Fibroblast of lung (primary cell): ENCODE data around the gene OTOG.

ENCODE experiments used
- EZH2 ChIP-seq: IDR thresholded peaks from 2 replicates; pipeline ENCODE4 v1.5.1; 2012; ENCODE audit warnings: low read length, control low read depth, mild to moderate bottlenecking; ENCODE audit errors: missing control alignments
- TF ChIP-seq, protein P1 (sequence below), 2 donors: IDR thresholded peaks in 1 of 2; conservative IDR thresholded peaks in 1 of 2; 1 replicate in 1 of 2; 2 replicates in 1 of 2; pipeline ENCODE4 v1.5.1; 2011 to 2012; ENCODE audit warnings: low read length in 2 of 2, control low read depth in 1 of 2, inconsistent platforms in 1 of 2, low read depth in 1 of 2, mild to moderate bottlenecking in 1 of 2

DNA sequence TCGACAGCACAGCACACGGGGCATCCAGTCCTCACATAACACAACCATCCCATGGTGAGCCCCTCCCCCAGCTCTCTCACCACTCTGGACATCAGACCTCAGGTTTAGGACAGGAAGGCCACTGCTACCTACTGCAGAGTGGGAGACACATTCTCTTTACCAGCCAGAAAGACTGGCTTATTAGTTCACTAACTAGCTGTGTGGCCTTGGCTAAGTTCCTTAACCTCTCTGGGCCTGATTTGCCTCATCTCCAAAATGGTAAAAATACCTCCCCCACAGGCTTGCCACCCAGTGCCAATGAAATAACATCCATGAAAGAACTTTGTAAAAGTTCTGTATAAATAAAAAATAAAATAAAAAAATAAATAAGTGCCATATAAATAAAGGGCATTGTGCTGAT, 35.0 kb upstream of the OTOG start:
- TF ChIP-seq, protein P1, sequence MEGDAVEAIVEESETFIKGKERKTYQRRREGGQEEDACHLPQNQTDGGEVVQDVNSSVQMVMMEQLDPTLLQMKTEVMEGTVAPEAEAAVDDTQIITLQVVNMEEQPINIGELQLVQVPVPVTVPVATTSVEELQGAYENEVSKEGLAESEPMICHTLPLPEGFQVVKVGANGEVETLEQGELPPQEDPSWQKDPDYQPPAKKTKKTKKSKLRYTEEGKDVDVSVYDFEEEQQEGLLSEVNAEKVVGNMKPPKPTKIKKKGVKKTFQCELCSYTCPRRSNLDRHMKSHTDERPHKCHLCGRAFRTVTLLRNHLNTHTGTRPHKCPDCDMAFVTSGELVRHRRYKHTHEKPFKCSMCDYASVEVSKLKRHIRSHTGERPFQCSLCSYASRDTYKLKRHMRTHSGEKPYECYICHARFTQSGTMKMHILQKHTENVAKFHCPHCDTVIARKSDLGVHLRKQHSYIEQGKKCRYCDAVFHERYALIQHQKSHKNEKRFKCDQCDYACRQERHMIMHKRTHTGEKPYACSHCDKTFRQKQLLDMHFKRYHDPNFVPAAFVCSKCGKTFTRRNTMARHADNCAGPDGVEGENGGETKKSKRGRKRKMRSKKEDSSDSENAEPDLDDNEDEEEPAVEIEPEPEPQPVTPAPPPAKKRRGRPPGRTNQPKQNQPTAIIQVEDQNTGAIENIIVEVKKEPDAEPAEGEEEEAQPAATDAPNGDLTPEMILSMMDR (conservative IDR thresholded peaks at IDR 0.05 in 1 of 2, IDR thresholded peaks at IDR 0.05 in 1 of 2; ENCODE audit: low read depth in 1 of 2, low read length in 2 of 2), result no peak
- no peak for TF ChIP-seq EZH2
